K562 (cell line): ENCODE results near the gene DNASE1L1. TPM values are rescaled to one million over a fixed set of nuclear protein-coding genes. Genes with fewer than 3 reads are reported as not detected.
A peak's percentile ranks its signal among the peaks of the same experiment; 100 is the strongest.

Source experiments
- BMI1 ChIP-seq: fragments of 150-350 bp; IDR thresholded peaks from 2 replicates; pipeline ENCODE4 v1.6.1; 2014; ENCODE audit warnings: low read length
- CREM ChIP-seq: IDR thresholded peaks from 2 replicates; pipeline ENCODE4 v1.6.1; 2014; ENCODE audit warnings: antibody characterized with exemption, low read depth
- ETV1 ChIP-seq: fragments of 450-650 bp; conservative IDR thresholded peaks from 2 replicates; pipeline ENCODE4 v1.6.1; 2016; ENCODE audit warnings: missing genetic modification characterization, control low read depth, low read depth, missing compliant biosample characterization
- GMEB1 ChIP-seq: fragments of 250-450 bp; sonication (Bioruptor Pico); IDR thresholded peaks from 2 replicates; pipeline ENCODE4 v1.4.0; 2020; ENCODE audit warnings: mild to moderate bottlenecking
- MAZ ChIP-seq, 2 experiments: fragments of 450-650 bp in 1 of 2; sonication (generic) in 1 of 2; formaldehyde crosslinking; IDR thresholded peaks in 1 of 2; conservative IDR thresholded peaks in 1 of 2; 2 replicates each; pipeline versions ENCODE4 v1.4.0 to v1.5.0; 2020; ENCODE audit warnings: mild to moderate bottlenecking in 1 of 2, missing genetic modification reagents in 1 of 2
- MEF2A ChIP-seq: IDR thresholded peaks from 2 replicates; pipeline ENCODE4 v1.6.1; 2011; ENCODE audit warnings: low read depth, mild to moderate bottlenecking, low read length, moderate library complexity; ENCODE audit not compliant: control insufficient read depth
- NR4A1 ChIP-seq, 2 experiments: fragments of 250-450 bp in 1 of 2; fragments of 450-650 bp in 1 of 2; sonication (Bioruptor Pico) in 1 of 2; IDR thresholded peaks; 2 replicates each; pipeline versions ENCODE4 v1.4.0 to v1.6.1; 2016 to 2020; ENCODE audit warnings: mild to moderate bottlenecking in 2 of 2, missing compliant biosample characterization in 1 of 2, missing genetic modification characterization in 1 of 2, moderate library complexity in 1 of 2
- PRPF4 ChIP-seq: fragments of 200-400 bp; formaldehyde crosslinking; IDR thresholded peaks from one replicate; pipeline ENCODE4 v1.6.1; 2017; ENCODE audit warnings: low read length, low read depth, mild to moderate bottlenecking; ENCODE audit not compliant: insufficient read depth, poor library complexity, severe bottlenecking
- RCOR1 ChIP-seq, 2 experiments: IDR thresholded peaks; 2 replicates each; pipeline ENCODE4 v1.6.1; 2012; ENCODE audit warnings: low read depth in 2 of 2, low read length in 2 of 2, borderline replicate concordance in 1 of 2, improper control_type of control experiment in 1 of 2
- SMARCA5 ChIP-seq: fragments of 450-650 bp; IDR thresholded peaks from 2 replicates; pipeline ENCODE4 v1.6.1; 2016
- SNRNP70 ChIP-seq: fragments of 200-400 bp; formaldehyde crosslinking; optimal IDR thresholded peaks from 2 replicates; pipeline ENCODE3; 2017; ENCODE audit warnings: low read depth, low read length
- THRA ChIP-seq: fragments of 450-650 bp; IDR thresholded peaks from 2 replicates; pipeline ENCODE4 v1.6.1; 2017; ENCODE audit warnings: mild to moderate bottlenecking, moderate library complexity
- USF2 ChIP-seq: sonication (generic); formaldehyde crosslinking; IDR thresholded peaks from 2 replicates; pipeline ENCODE4 v1.5.0; 2020; ENCODE audit warnings: missing genetic modification reagents
- ZBTB7A ChIP-seq: IDR thresholded peaks from 2 replicates; pipeline ENCODE4 v1.6.1; 2011; ENCODE audit warnings: low read depth, mild to moderate bottlenecking, low read length, moderate library complexity, borderline replicate concordance; ENCODE audit not compliant: control insufficient read depth
- ZNF140 ChIP-seq: fragments of 250-450 bp; sonication (Bioruptor Pico); IDR thresholded peaks from 2 replicates; pipeline ENCODE4 v1.8.0; 2021; ENCODE audit warnings: moderate library complexity, mild to moderate bottlenecking, inconsistent platforms
- ZNF592 ChIP-seq: fragments of 450-650 bp; IDR thresholded peaks from 2 replicates; pipeline ENCODE4 v1.6.1; 2017; ENCODE audit warnings: antibody characterized with exemption, mild to moderate bottlenecking
- polyA plus RNA-seq, 8 experiments: library from polyadenylated mRNA; depleted of rRNA in 4 of 8; stranded (reverse) in 5 of 8; unstranded in 3 of 8; fragments of >200 nt; fragmentation: Nextera tagmentation in 2 of 8; fragmentation: Illumina TruSeq in 1 of 8; extraction: Ambion mirVana in 2 of 8; extraction: Trizol in 1 of 8; gene quantifications; 2 replicates each; pipeline versions ENCODE4 v1.2.1 to v1.2.3, GENCODE V29; 2011 to 2014; ENCODE audit warnings: inconsistent platforms in 1 of 8, missing spikeins in 1 of 8
- total RNA-seq, 7 experiments: library from RNA; depleted of rRNA in 6 of 7; stranded (reverse); fragments of >200 nt in 6 of 7; fragmentation: Illumina TruSeq in 2 of 7; extraction: Trizol in 2 of 7; gene quantifications; 2 replicates each; pipeline versions ENCODE4 v1.2.1 to v1.2.3, GENCODE V29; 2011 to 2021; ENCODE audit warnings: low replicate concordance in 1 of 7
- TF ChIP-seq, protein P1 (sequence below): fragments of 450-650 bp; formaldehyde crosslinking; IDR thresholded peaks from 2 replicates; pipeline ENCODE4 v1.4.0; 2022; ENCODE audit warnings: mild to moderate bottlenecking, moderate library complexity

Gene DNASE1L1
- total and polyA plus RNA-seq, 9 of the 15 experiments (the other 6 are each of a cell fraction or from before 2014, with no cell fraction given), result 0.73 to 12.6 (median 7.9) TPM

DNA sequence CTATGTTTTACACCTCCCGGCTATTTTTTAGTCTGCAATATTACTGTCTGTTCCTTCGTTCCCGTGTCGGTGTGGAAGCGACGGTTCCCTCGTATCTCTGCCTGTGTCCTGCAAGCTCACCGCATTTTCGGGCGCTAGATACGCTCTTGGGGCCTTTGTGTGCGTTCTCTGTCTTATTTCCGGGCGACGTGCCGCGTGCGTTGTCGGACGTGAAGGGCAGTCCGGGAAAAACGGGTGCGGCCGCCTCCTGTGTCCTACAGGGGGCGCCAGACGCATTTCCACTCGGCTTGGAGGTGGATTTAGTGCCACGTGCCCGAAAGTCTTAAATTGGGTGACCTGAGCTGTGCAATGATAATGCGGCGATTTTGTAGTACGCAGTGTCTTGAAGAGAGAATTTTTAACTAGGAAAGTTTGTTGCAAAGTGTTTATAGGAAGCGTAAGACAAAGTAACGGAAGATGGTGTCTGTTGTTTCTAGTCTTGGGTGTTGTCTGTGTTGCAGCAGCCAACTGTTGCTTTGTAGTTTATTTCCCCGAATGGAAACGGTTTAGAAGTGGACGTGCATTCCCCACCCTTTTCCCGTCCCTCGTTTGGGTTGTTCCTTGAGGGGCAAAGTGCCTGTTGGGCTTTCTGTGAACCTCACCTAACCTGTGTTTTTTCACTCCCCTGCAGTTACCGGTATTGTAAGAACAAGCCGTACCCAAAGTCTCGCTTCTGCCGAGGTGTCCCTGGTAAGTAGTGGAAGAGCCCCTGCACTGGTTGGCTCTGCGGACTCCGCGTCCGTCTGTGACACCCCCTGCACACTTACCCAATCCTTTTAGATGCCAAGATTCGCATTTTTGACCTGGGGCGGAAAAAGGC lies 10.2 kb downstream of the DNASE1L1 start (continued):
- TF ChIP-seq MAZ (CRISPR knock-in tag; conservative IDR thresholded peaks at IDR 0.05 in 1 of 2, IDR thresholded peaks at IDR 0.05 in 1 of 2), result 0 out of 4 replicates have a peak, but pooled peaks of 1 of the 2 experiments have one; percentile 2
- peak; percentile 77 for TF ChIP-seq SNRNP70
- TF ChIP-seq NR4A1 (CRISPR knock-in tag; IDR thresholded peaks at IDR 0.05), result no peak
- no peak for TF ChIP-seq NR4A1 (tag; IDR thresholded peaks at IDR 0.05)
- peak; percentile 56; the same call in 1 of the 2 replicates for TF ChIP-seq CREM
- peak; percentile 80 for TF ChIP-seq PRPF4
- TF ChIP-seq THRA, result no peak
- peak; percentile 81 for TF ChIP-seq GMEB1 (CRISPR knock-in tag)
- no peak for TF ChIP-seq SMARCA5
- peak in 1 of 2 experiments; percentile 11; a peak in 1 of 4 replicates for TF ChIP-seq RCOR1 (IDR thresholded peaks at IDR 0.05; ENCODE audit: borderline replicate concordance in 1 of 2, low read depth in 2 of 2, low read length in 2 of 2)
- TF ChIP-seq MEF2A, result no peak
- TF ChIP-seq USF2 (CRISPR knock-in tag), result peak; percentile 63
- TF ChIP-seq, protein P1, sequence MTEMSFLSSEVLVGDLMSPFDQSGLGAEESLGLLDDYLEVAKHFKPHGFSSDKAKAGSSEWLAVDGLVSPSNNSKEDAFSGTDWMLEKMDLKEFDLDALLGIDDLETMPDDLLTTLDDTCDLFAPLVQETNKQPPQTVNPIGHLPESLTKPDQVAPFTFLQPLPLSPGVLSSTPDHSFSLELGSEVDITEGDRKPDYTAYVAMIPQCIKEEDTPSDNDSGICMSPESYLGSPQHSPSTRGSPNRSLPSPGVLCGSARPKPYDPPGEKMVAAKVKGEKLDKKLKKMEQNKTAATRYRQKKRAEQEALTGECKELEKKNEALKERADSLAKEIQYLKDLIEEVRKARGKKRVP (CRISPR knock-in tag), result no peak
- TF ChIP-seq ZNF592, result peak; percentile 82
- no peak for TF ChIP-seq BMI1
- TF ChIP-seq ZNF140, result no peak
- TF ChIP-seq ZBTB7A, result no peak
- TF ChIP-seq ETV1 (tag), result peak; percentile 78
